Psoas muscle (tissue), 8 donors: ENCODE measurements around the gene PLXDC1. TPM values are rescaled to one million over a fixed set of nuclear protein-coding genes. Genes with fewer than 3 reads are reported as not detected.
"Not testable (repeated sequence)": the region's sequence is repeated elsewhere in the genome, so short reads cannot be mapped to it uniquely, and the experiment has no call there.

Source experiments
- ATAC-seq, 4 donors: fragments of 200-7000 bp; cut with Tn5 transposase; one replicate each; pipeline ENCODE4 v1.9.1; 2020; ENCODE audit warnings: moderate library complexity in 3 of 4, mild to moderate bottlenecking in 2 of 4
- DNase-seq, 2 donors: peaks; one replicate each; pipeline ENCODE4 v3.0.0-alpha.2; 2020
- H3K27ac ChIP-seq: fragments of 200-600 bp; one replicate; pipeline ENCODE4 v1.8.0; 2022
- H3K27me3 ChIP-seq, 3 donors: fragments of 200-600 bp in 1 of 3; one replicate each; pipeline versions ENCODE4 v1.6.1 to v1.8.0; 2013 to 2022; ENCODE audit warnings: low read length in 2 of 3, mild to moderate bottlenecking in 2 of 3, moderate library complexity in 1 of 3; ENCODE audit not compliant: insufficient read depth in 3 of 3
- H3K36me3 ChIP-seq, 2 donors: fragments of 200-600 bp in 1 of 2; one replicate each; pipeline versions ENCODE4 v1.6.1 to v1.8.0; 2013 to 2022; ENCODE audit warnings: low read depth in 1 of 2, mild to moderate bottlenecking in 1 of 2, moderate library complexity in 1 of 2; ENCODE audit not compliant: insufficient read depth in 1 of 2
- H3K4me1 ChIP-seq: fragments of 200-600 bp; one replicate; pipeline ENCODE4 v1.8.0; 2022
- H3K4me3 ChIP-seq: fragments of 200-600 bp; one replicate; pipeline ENCODE4 v1.8.0; 2022; ENCODE audit warnings: mild to moderate bottlenecking
- H3K9me3 ChIP-seq: fragments of 200-600 bp; one replicate; pipeline ENCODE4 v1.8.0; 2022
- CTCF ChIP-seq: fragments of 200-600 bp; IDR thresholded peaks from one replicate; pipeline ENCODE4 v1.8.0; 2022; ENCODE audit warnings: antibody characterized with exemption
- WGBS, 3 donors: extraction: QIAGEN DNeasy Blood & Tissue Kit; methylation state at CpG; one replicate each; pipeline versions ENCODE4 v1.1.6 to v1.1.7; 2013; 5-methylcytosine and 5-hydroxymethylcytosine counted together
- intact Hi-C, 2 donors: fragments of 100-400 bp; cut with DNase I; formaldehyde crosslinking; loops; one replicate each; pipeline versions ENCODE4 v1.11.0 to v1.14.2; 2022
- polyA plus RNA-seq, 3 donors: library from polyadenylated mRNA; stranded (reverse); fragments of 200-250 nt; gene quantifications; one replicate each; pipeline ENCODE4 v1.2.3, GENCODE V29; 2013
- total RNA-seq, 4 donors: library from RNA; stranded (reverse); fragmentation: NEBNext Ultra II Directional in 2 of 4; extraction: Animal tissue kit (Norgen Biotek cat#: 25700) in 2 of 4; gene quantifications; one replicate each; pipeline versions ENCODE4 v1.2.1 to v1.2.4, GENCODE V29; 2021 to 2023
- donor health status: healthy with polysubstance abuse.
- donor health status: DM: no; HTN: no; CAD: no; lungs with moderate emphysema.
- donor health status: Bipolar disorder and iron deficiency.
- donor health status: healthy.
- donor health status: DM: yes; HTN: yes; CAD: no.
- donor health status: DM: no; HTN: no; CAD: no.
- donor health status: DM: no; HTN: no; CAD: no.
- donor health status: DM: yes; HTN: yes; CAD: no.

The PLXDC1 gene
- total and polyA plus RNA-seq, 7 donors: 2.3 to 9.2 (median 3.2) TPM

GRCh38 chr17:39058524-39058923 is 92.9 kb downstream of the PLXDC1 start:
- intact Hi-C loops: no loop called here
- WGBS, 3 donors: 72 to 88% (median 75%) methylated on average over 5 of the region's 5 CpGs
- ATAC-seq: no peak

DNA sequence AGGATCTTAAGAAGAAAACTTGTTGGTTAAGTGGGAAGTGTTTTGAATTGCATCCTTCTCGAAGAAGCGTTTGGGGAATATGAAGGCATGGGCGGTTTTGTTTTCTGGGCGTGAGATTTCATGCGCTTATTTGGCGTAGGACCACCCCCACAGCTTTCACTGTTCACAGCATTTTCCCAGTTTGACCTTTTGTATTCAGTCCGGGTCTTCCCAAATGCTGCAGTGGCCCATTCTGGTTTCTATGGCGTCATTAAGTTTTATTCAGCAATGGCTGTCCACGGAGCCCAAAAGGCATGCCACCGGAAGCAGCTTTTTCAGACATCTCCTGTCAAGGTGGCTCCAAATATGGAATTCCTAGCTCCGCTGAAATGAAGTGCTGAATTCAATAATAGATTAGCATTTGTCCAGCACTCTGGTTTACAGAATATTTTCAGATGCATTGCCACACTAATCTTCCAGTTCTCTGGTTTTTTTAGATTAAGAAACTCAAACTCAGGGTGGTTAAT is 93.7 kb downstream of the PLXDC1 start:
- DNase-seq (no peak), ATAC-seq (no peak)
- intact Hi-C loops: no loop called here
- WGBS, 3 donors: 39 to 71% (median 61%) methylated on average over 11 of the region's 11 CpGs
- no peaks in the 10 kb centered on the region for H3K9me3 ChIP-seq
- H3K4me3 ChIP-seq: peak overlapping the region; percentile 73
- no peaks in the 10 kb centered on the region for H3K36me3 ChIP-seq
- H3K27ac ChIP-seq: no peak overlapping the region
- no peaks in the 10 kb centered on the region for H3K27me3 ChIP-seq
- peaks cover 4% of the 10 kb centered on the region for H3K4me1 ChIP-seq
- no peak for TF ChIP-seq CTCF

More at GRCh38 chr17:39058524-39058923, 92.9 kb downstream of the PLXDC1 start:
- Histone ChIP-seq H3K9me3 (no peaks in the 10 kb centered on the region), H3K4me3 (no peak overlapping the region), H3K36me3 (no peaks in the 10 kb centered on the region), H3K27me3 (no peaks in the 10 kb centered on the region), H3K27ac (no peak overlapping the region), H3K4me1 (peaks cover 4% of the 10 kb centered on the region)
- TF ChIP-seq CTCF: no peak
- no peak for DNase-seq

DNA sequence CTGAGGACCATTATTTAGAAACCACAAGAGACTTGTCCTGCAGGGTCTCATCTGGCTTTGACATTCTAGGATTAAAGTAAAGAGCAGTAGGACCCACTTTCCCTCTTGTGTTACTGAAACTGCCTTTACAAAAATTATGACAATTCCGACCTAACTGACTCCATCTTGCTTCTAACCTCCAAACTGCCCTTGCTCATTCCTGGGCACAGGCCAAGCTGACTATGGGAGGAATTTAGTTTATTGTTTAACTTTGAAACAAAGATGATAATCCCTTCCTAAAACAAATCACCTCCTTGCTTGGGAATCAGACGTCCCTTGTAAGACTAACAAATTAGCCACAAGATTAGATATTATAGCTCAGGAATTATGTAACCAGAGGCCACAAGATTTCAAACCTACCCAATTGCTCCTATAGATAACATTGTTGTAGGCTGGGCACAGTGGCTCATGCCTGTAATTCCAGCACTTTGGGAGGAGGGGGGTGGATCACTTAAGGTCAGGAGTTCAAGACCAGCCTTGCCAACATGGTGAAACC is 97.3 kb downstream of the PLXDC1 start:
- TF ChIP-seq CTCF: no peak

GRCh38 chr17:39052423-39052822 is 99.0 kb downstream of the PLXDC1 start:
- WGBS, 3 donors: 85 to 92% (median 87%) methylated on average over 3 of the region's 3 CpGs
- H3K27ac ChIP-seq, H3K4me1 ChIP-seq, H3K27me3 ChIP-seq, H3K9me3 ChIP-seq, H3K4me3 ChIP-seq, intact Hi-C loops, DNase-seq, H3K36me3 ChIP-seq, ATAC-seq: not testable (repeated sequence)

More for the DNA sequence above, 97.3 kb downstream of the PLXDC1 start:
- Histone ChIP-seq H3K27ac (no peak overlapping the region), H3K27me3 (no peaks in the 10 kb centered on the region), H3K4me3 (no peak overlapping the region), H3K4me1 (peaks cover 4% of the 10 kb centered on the region), H3K9me3 (no peaks in the 10 kb centered on the region), H3K36me3 (no peaks in the 10 kb centered on the region)
- intact Hi-C loops: no loop called here
- ATAC-seq: no peak
- no peak for DNase-seq
- WGBS, 3 donors: 49 to 61% (median 50%) methylated on average over 2 of the region's 2 CpGs

GRCh38 chr17:39051001-39051585 is 100.3 kb downstream of the PLXDC1 start:
- TF ChIP-seq CTCF: no peak
- intact Hi-C loops: no loop called here
- Histone ChIP-seq H3K36me3 (no peaks in the 10 kb centered on the region), H3K27ac (no peak overlapping the region), H3K9me3 (peaks cover 17% of the 10 kb centered on the region), H3K4me1 (no peaks in the 10 kb centered on the region), H3K4me3 (no peak overlapping the region), H3K27me3 (no peaks in the 10 kb centered on the region)
- no peak for DNase-seq
- no peak for ATAC-seq
- 54 to 64% (median 59%) methylated on average over 12 of the region's 12 CpGs for WGBS, 3 donors
